ENCODE measurements around the gene SLC22A16. TPM values are rescaled to one million over a fixed set of nuclear protein-coding genes. Genes with fewer than 3 reads are reported as not detected.

Gene SLC22A16
- total RNA-seq, 1 donor from 2014 or later = not detected

DNA sequence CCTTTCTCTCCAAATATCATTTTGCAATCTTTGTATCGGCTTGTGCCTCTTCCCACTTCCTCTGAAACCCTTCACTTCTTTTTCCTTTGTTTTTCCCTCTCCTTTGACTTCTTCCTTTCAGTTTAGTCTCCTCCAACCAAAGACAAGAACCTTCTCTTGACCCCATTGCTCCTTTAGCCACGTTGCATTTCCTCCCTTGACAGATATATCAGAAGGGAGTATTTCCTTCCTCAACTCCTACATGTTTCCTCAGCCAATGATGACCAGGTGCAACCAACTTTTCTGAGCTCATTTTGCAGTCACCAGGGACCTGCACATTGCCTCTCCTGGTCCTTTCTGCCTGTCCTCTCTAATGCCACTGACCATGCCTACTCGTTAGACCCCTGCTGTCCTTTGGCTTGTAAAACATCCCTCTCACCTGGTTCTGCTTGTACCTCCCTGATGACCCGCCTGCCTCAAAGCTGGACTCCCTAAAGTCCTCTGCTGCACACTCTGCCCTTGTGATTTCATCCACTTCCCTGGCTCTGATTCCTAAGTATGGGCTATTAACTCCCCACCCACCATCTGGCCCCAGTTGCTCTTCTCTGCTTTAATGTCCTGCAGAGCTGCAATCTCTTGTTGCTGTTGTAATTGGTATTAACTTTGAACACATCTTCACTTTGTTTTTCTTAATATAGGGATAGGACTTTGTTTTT is 27.4 kb downstream of the SLC22A16 start:
- no peak for DNase-seq (ENCODE audit: low read depth in 2 of 2)

DNA sequence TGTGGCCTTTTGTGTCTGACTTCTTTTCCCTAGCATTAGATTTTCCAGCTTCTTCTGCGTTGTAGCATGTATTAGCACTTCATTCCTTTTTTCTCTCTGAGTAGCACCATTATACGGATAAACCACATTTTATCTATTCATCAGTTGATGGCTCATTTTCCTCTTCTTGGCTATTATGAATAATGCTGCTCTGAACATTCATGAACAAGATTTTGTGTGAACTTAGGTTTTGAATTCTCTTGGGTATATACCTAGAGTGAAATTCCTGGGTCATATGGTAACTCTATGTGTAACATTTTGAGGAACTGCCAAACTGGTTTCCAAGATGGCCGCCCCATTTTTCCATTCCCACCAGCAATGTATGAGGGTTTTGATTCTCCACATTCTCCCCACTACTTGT is 28.7 kb downstream of the SLC22A16 start:
- no peak for DNase-seq (ENCODE audit: low read depth in 2 of 2)

GRCh38 chr6:110446405-110446804 is 30.0 kb downstream of the SLC22A16 start:
- DNase-seq (ENCODE audit: low read depth in 2 of 2) = no peak

- DNase-seq (ENCODE audit: low read depth in 2 of 2) = no peak
These were observed 36.4 kb downstream of the SLC22A16 start for GRCh38 chr6:110440026-110440425.

GRCh38 chr6:110439356-110439755 is 37.1 kb downstream of the SLC22A16 start:
- no peak for DNase-seq (ENCODE audit: low read depth in 2 of 2)

DNA sequence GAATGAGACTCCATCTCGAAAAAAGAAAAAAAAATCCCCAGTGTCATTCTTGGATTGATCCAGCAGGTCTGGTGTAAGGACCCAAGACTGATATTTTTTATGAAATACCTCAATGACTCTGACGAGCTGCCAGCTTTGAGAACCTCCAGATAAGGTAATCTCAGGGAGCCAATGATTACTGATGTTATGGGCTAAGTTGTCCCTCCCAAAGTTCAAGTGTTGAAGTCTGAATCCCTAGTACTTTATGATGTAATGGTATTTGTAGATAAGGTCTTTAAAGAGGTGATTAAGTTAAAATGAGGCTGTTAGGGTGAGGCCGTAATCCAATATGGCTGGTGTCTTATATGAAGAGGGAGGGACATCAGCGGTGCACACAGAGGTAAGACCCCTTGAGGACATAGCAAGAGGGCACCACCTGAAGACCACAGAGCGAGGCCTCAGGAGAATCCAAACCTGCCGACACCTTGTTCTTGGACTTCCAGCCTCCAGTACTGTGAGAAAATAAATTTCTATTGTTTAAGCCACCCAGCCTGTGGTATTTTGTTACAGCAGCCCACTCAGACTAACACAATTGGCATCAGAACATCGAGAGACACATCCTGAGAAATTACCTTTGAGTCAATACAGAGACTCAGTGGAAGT is 41.3 kb downstream of the SLC22A16 start:
- DNase-seq (ENCODE audit: low read depth in 2 of 2) = no peak

- no peak for DNase-seq (ENCODE audit: low read depth in 2 of 2)
These were observed 44.0 kb downstream of the SLC22A16 start for GRCh38 chr6:110432285-110432900.

DNA sequence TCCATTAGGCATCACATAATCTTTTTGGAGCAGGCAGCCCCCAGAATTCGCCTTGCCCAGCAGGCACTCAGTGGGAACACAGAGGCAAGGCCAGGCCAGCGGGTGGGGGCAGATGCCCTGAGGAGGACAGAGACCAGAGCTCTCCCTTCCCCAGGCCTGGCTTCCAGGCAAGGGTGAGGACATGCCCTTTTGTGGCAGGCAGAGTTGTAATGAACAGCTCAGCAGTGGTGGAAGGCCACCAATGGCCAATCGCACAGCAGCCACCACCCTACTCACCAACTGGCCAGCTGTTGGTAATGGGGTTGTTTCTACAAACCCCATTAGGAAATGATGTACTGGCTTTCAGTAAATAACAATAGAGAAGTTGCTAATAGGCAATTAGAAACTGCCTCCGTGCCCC is 45.7 kb downstream of the SLC22A16 start:
- no peak for DNase-seq (ENCODE audit: low read depth in 2 of 2)

DNA sequence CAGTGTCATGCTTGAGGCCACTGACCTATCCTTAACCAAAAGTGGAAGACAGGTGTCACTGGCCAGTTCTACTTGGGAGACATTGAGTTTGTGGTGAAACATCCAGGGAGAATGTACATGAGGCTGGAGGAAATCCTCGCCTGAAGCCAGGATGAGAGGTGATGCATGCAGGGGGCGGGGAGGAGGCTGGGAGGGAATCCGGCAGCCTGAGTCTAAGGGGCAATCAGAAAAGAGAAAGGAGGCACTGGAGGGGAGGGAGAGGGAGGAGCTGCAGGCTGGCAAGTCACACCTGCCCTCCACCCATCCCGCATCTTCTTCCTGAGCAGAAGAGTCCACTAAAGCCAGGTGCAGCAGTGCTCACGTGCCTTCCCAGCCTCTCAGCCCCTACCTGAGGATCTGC is 46.2 kb downstream of the SLC22A16 start:
- DNase-seq (ENCODE audit: low read depth in 2 of 2) = no peak

DNA sequence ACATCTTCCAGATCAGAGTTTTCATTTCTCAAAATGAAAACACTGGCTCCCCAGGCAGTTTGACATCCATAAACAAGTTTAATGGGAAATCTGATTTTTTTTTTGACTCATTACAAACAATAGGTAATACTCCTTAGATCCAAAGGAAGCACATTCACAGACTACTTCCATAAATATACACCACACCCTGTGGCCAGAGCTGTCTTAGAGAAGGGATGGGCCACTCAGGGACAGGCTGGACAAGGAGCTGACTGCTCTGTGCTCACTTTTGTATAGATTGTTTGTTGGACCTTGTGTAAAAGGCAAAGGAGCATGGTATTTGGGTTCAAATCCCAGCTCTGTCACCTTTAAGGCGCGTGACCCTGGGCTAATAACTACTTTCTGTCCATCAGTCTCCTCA is 48.3 kb downstream of the SLC22A16 start:
- no peak for DNase-seq (ENCODE audit: low read depth in 2 of 2)

- no peak for DNase-seq (ENCODE audit: low read depth in 2 of 2)
These were observed 50.6 kb downstream of the SLC22A16 start for GRCh38 chr6:110425816-110426215.

DNA sequence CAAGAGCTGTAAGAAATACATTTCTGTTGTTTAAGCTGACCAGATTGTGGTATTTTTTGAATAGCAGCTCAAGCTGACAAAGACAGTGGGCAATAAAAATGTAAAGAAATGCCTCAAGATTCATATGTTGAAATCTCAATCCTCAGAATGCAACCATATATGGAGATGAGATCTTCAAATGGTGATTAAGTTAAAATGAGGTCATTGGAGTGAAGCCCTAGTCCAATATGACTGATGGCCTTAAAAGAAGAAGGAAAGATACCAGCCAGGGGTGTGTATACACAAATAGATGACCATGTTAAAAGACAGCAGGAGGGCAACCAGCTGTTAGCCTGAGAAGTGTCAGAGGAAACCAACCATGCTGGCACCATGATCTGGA is 54.0 kb downstream of the SLC22A16 start:
- no peak for DNase-seq (ENCODE audit: low read depth in 2 of 2)

GRCh38 chr6:110421749-110422443 is 54.5 kb downstream of the SLC22A16 start:
- DNase-seq (ENCODE audit: low read depth in 2 of 2) = no peak

DNA sequence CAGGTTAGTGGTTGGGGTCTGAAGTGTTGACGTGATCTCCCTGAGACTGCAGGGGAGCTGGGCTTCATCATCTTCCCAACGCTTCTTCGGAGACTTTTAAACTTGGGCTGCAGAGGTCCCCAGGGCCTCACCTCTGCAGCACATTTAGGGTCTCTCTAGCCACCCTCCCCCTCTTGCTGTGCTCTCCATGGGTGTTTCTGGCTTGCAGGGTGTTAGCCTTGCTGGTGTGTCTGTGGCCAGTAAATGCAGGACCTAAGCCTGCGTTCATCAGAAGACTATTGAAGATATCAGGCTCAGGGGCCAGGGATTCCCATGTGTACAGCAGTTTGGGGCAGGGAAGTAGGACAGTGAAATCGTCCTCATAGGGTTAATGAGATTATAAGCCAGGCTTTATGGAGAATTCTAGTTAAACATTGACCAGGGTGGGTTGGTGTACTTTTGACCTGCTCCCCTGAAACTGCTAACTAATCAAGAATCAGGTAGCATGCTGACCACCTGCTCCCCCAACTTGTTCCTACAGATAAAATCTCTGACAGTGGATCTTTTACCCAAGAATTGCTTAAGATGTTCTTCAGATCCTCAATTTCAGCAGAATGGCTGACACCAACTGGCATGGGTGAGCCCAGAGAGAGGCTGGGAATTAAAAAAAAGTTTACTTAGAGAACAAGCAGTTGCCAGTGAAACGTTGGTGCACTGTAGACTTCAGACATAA is 57.2 kb downstream of the SLC22A16 start:
- no peak for DNase-seq (ENCODE audit: low read depth in 2 of 2)

- no peak for DNase-seq (ENCODE audit: low read depth in 2 of 2)
These were observed 57.8 kb downstream of the SLC22A16 start for GRCh38 chr6:110418594-110418993.

GRCh38 chr6:110415086-110415916 is 61.1 kb downstream of the SLC22A16 start, which contains the start of gene DDO:
DDO (minus strand) TSS chr6:110415575; CDS start chr6:110413462, 2,113 bp downstream.
- DNase-seq (ENCODE audit: low read depth in 2 of 2) = peak; percentile 50 to 98

GRCh38 chr6:110414669-110415068 is 61.7 kb downstream of the SLC22A16 start:
- DNase-seq (ENCODE audit: low read depth in 2 of 2) = peak in 1 of 2 donors; percentile 26

- peak in 1 of 2 donors; percentile 50 for DNase-seq (ENCODE audit: low read depth in 2 of 2)
These were observed 64.1 kb downstream of the SLC22A16 start for GRCh38 chr6:110412360-110412759.

DNA sequence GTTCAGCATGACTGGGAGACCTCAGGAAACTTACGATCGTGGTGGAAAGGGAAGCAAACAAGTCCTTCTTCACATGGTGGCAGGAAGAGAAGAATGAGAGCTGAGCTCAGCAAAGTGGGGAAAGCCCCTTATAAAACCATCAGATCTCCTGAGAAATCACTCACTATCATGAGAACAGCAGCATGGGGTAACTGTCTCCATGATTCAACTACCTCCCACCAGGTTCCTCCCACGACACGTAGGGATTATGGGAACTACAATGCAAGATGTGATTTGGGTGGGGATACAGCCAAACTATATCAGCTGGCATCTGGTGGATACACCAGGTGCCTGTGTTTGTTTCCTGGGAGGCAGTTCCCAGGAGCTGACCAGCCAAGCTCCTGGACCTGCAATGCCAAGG is 65.9 kb downstream of the SLC22A16 start:
- DNase-seq (ENCODE audit: low read depth in 2 of 2) = no peak

GRCh38 chr6:110409794-110410193 is 66.6 kb downstream of the SLC22A16 start:
- no peak for DNase-seq (ENCODE audit: low read depth in 2 of 2)

- DNase-seq (ENCODE audit: low read depth in 2 of 2) = no peak
These were observed 67.5 kb downstream of the SLC22A16 start for GRCh38 chr6:110408901-110409300.
